Measurements from ENCODE around the gene FHAD1. TPM values are rescaled to one million over a fixed set of nuclear protein-coding genes. Genes with fewer than 3 reads are reported as not detected.

FHAD1 gene
- total RNA-seq, 2 donors from 2014 or later = 4.4 TPM; not detected in 1

DNA sequence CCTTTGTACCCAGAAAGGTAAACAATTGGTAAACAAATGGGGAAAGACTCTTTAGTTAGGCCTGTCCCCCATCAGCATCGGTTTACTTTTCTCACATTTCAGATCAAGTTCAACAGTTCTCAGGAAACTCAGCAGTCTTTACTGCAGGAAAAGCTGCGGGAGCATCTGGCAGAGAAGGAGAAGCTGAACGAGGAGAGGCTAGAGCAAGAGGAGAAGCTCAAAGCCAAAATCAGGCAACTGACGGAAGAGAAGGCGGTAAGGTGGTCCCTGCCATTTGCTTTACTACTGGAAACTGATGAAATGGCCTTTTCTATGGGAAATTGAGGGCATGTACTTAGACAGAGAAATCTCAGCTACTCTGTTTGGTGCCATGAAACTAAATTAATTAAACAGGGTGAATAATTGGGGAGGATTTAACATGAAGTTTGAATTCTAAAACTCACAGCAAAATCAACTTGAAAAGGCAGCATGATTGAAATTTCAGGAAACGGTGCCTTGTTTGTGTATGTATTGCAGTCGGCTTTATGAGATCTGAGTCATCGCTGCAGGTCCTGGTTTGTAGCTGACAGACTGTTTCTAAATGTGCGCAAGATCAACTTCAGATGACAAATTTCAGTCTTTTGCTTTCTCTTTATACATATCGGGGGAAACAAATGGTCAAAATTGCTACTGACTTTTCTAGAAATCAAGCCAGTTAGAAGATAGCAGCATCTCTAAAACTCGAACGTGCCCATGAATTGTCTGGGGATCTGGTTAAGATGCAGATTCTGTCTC lies 94.8 kb downstream of the FHAD1 start:
- peak overlapping the region; percentile 39 to 72 for H3K27ac ChIP-seq
- H3K4me1 ChIP-seq (ENCODE audit: control insufficient read depth in 1 of 2, low read depth in 2 of 2) = peaks cover 23 to 43% of the 10 kb centered on the region in 2 donors

DNA sequence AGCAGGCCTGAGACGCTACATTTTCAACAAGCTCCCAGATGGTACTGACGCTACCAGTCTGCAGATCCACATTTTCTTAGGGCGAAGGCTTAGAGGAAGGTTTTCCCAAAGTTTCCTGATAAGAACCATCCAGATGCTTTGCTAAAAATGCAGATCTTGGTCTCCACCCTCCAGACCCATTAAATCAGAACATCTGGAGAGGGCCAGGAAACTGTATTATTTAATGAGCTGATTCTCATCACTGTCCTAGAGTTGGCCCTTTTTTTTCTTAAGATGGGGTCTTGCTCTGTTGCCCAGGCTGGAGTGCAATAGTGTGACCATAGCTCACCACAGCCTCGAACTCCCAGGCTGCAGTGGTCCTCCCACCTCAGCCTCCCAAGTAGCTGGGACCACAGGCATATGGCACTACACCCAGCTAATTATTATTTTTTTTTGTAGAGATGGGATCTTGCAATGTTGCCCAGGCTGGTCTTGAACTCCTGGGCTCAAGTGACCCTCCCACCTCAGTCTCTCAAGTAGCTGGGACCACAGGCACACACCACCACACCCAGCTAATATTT lies 95.5 kb downstream of the FHAD1 start:
- H3K27me3 ChIP-seq (replicated peaks; ENCODE audit: insufficient read depth) = no peaks in the 10 kb centered on the region
- TF ChIP-seq CTCF (IDR thresholded peaks at IDR 0.05) = no peak
- ATAC-seq (ENCODE audit: insufficient number of reproducible peaks, low FRiP score, low read depth) (no peak), DNase-seq (ENCODE audit: low spot score) (no peak)
- peak overlapping the region in 1 of 2 donors; percentile 72 for H3K27ac ChIP-seq
- no peaks in the 10 kb centered on the region for H3K36me3 ChIP-seq
- H3K4me3 ChIP-seq = peak overlapping the region; percentile 36
- H3K9me3 ChIP-seq = no peaks in the 10 kb centered on the region
- peaks cover 19 to 36% of the 10 kb centered on the region in 2 donors for H3K4me1 ChIP-seq (ENCODE audit: control insufficient read depth in 1 of 2, low read depth in 2 of 2)

More for the DNA sequence above, 94.8 kb downstream of the FHAD1 start:
- no peaks in the 10 kb centered on the region for H3K9me3 ChIP-seq
- DNase-seq (ENCODE audit: low spot score) = no peak
- H3K27me3 ChIP-seq (replicated peaks; ENCODE audit: insufficient read depth) = no peaks in the 10 kb centered on the region
- H3K4me3 ChIP-seq = peak overlapping the region; percentile 36
- no peak for ATAC-seq (ENCODE audit: insufficient number of reproducible peaks, low FRiP score, low read depth)
- H3K36me3 ChIP-seq = no peaks in the 10 kb centered on the region
- TF ChIP-seq CTCF (IDR thresholded peaks at IDR 0.05) = no peak

DNA sequence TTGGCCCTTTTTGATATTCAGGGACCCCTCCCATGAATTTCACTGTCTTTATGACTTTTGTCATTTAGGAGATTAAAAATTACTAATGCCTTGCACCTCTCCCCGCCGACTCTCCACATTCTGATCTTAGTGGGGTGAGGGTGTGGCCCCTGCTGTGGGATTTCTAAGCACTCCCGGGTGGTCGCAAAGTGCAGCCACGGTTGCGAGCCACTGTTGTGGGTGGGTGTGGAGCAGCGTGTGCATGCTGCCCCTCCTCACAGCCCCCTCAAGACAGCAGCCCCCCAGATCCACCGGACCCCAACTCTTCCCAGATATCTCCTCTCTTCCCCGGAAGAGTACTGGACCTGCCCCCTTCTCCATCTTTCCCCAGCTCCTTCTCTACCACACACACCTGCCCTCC lies 96.1 kb downstream of the FHAD1 start:
- Histone ChIP-seq H3K9me3 (no peaks in the 10 kb centered on the region), H3K36me3 (no peaks in the 10 kb centered on the region), H3K27ac (peak overlapping the region in 1 of 2 donors; percentile 59), H3K27me3 (replicated peaks; ENCODE audit: insufficient read depth) (no peaks in the 10 kb centered on the region), H3K4me1 (ENCODE audit: control insufficient read depth in 1 of 2, low read depth in 2 of 2) (peaks cover 15 to 30% of the 10 kb centered on the region in 2 donors), H3K4me3 (peak overlapping the region; percentile 56)
- ATAC-seq (ENCODE audit: insufficient number of reproducible peaks, low FRiP score, low read depth) = no peak
- TF ChIP-seq CTCF (IDR thresholded peaks at IDR 0.05) = no peak
- no peak for DNase-seq (ENCODE audit: low spot score)

- ATAC-seq (ENCODE audit: insufficient number of reproducible peaks, low FRiP score, low read depth) (peak; percentile 12), DNase-seq (ENCODE audit: low spot score) (peak; percentile 52)
- no peaks in the 10 kb centered on the region for H3K27me3 ChIP-seq (replicated peaks; ENCODE audit: insufficient read depth)
- H3K4me3 ChIP-seq = peak overlapping the region; percentile 56
- no peaks in the 10 kb centered on the region for H3K36me3 ChIP-seq
- no peaks in the 10 kb centered on the region for H3K9me3 ChIP-seq
- peak overlapping the region in 1 of 2 donors; percentile 59 for H3K27ac ChIP-seq
- peaks cover 14 to 27% of the 10 kb centered on the region in 2 donors for H3K4me1 ChIP-seq (ENCODE audit: control insufficient read depth in 1 of 2, low read depth in 2 of 2)
- no peak for TF ChIP-seq CTCF (IDR thresholded peaks at IDR 0.05)
Measured at GRCh38 chr1:15343729-15344128, 96.7 kb downstream of the FHAD1 start.

GRCh38 chr1:15344380-15344779 lies 97.4 kb downstream of the FHAD1 start:
- Histone ChIP-seq H3K27ac (no peak overlapping the region), H3K27me3 (replicated peaks; ENCODE audit: insufficient read depth) (no peaks in the 10 kb centered on the region), H3K4me3 (no peak overlapping the region), H3K36me3 (no peaks in the 10 kb centered on the region), H3K9me3 (no peaks in the 10 kb centered on the region), H3K4me1 (ENCODE audit: control insufficient read depth in 1 of 2, low read depth in 2 of 2) (peaks cover 14 to 27% of the 10 kb centered on the region in 2 donors)
- ATAC-seq (ENCODE audit: insufficient number of reproducible peaks, low FRiP score, low read depth) = no peak
- DNase-seq (ENCODE audit: low spot score) = no peak
- TF ChIP-seq CTCF (IDR thresholded peaks at IDR 0.05) = no peak
